SK-N-DZ (cell line): ENCODE data around the gene RGL1. TPM values are rescaled to one million over a fixed set of nuclear protein-coding genes. Genes with fewer than 3 reads are reported as not detected.
"Not testable (repeated sequence)": the region's sequence is repeated elsewhere in the genome, so short reads cannot be mapped to it uniquely, and the experiment has no call there.

Experiments used
- DNase-seq: peaks from one replicate; pipeline ENCODE4 v3.0.0-alpha.2; 2015; ENCODE audit warnings: low spot score
- polyA plus RNA-seq, 2 experiments: library from polyadenylated mRNA; depleted of rRNA; stranded (reverse); fragments of >200 nt; gene quantifications; 2 replicates each; pipeline ENCODE4 v1.2.3, GENCODE V29; 2014

RGL1 gene
- 1.4 and 2.2 TPM in 2 replicates for polyA plus RNA-seq (2014; cell fraction: cytosol; rRNA removed)
- polyA plus RNA-seq (2014; cell fraction: nucleus; rRNA removed): 2.7 and 3.1 TPM in 2 replicates

DNA sequence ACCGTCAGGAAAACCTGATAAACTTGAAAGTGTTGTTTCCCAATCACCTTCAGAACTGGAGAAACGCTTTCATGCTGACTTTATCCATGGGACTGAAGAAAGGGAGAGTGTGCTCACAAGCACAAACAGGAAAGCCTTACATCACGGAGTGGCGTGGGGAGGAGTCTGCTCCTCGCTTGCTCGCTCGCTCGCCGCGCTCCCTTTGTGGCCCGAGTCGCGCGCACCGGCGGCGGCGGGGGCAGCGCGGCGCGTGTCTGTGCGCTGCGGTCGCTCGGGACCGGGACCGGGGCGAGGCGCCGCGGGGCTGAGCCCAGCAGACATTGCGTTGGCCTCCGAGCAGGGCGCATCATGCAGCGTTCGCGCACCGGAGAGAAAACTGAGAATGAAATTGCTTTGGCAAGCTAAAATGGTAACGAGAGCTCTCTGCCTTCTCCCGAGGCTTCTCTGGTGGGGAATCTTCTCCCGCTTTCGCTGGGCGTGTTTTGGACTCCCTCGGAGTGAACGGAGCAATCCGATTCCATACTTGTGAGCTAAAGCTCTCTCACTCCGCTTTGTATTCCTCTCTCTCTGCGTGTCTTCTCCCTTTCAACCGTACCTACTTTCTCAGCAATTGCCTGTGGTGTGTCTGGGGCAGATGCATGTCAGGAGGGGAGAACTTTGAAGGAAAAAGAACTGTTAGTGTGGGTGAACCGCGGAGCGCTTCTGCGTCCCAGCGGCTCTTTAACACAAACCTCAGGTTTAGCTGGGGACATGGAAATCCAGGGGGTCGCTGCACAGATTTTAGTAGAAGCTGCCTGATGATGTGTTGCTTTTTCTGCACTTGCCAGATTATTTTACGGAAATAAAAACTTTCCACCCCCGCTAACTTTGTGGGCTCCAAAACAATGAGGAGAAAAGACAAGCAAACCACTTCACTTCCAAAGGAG lies at the start of gene RGL1:
RGL1 (plus strand) TSS at position 205 of the 926 bp plus-strand sequence; CDS start at position 383, 178 bp downstream.
- DNase-seq: peak; percentile 46

DNA sequence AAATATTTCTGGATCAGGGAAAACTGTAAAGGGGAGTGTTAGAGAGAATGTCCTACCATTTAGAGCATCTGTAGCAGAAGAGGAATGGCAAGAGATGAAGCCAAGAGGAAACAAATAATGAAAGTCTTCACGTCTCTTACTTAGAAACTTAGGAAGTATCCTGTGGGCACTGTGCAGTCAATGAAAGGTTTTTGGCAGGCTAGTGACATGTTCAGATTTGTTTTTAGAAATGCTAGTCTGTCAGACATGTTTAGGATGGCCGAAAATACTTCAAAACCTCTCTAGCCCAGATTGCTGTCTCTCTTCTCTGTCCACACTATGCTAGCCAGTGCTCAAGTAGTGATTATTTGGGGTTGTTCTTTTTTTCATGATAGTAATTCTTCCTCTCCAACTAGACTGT lies 48.6 kb upstream of the RGL1 start:
- no peak for DNase-seq

DNA sequence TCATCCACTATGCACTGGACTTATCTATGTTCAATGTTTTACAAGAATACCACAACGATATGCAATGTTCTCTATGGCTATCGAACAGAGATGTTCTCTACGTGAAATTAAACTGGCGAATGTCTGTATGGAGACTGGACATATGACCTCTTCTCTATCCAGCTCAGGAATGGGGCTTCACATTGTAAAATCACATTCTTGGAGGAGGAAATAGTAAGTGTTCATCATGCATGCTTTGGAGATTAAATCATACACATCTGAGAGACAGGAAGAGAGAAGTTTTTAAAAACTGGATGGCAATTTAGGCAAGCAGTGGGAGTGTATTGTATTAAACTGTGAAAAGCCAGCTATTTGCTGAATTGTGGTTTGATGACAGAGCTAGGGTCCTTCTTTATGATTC lies 47.9 kb upstream of the RGL1 start:
- DNase-seq: no peak

DNA sequence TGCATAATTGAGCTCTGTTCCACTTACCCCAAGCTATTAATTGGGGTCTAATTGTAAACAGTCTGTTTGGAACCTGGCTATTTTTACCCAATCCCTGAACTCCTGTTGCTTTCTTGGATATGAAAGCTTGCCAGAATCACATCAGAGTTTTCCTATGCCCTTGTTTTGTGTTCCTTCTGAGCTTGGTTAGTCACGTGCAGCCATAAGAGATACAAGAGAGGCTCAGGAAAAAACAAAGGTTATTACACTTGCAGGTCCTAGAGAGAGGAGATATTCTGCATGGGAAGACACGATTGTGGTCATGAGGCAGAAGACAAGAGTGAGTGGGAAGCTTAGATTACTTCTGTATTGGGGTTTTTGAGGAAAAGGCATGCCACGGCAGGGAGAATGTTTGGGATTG lies 46.0 kb upstream of the RGL1 start:
- no peak for DNase-seq

DNA sequence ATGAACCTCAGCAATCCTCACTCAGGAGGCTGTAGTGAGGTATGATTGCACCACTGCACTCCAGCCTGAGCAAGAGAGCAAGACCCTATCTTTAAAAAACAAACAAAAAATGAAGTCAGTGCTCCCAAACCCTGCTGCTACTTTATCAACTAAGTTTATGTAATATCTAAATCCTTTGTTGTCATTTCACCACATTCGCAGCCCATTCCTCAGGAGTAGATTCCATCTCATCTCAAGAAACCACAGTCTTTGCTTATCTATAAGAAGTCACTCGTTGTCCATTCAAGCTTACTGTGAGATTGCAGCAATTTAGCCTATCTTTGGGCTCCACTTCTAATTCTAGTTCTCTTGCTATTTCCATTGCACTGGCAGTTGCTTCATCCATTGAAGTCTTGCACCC lies 44.3 kb upstream of the RGL1 start:
- DNase-seq: no peak

DNA sequence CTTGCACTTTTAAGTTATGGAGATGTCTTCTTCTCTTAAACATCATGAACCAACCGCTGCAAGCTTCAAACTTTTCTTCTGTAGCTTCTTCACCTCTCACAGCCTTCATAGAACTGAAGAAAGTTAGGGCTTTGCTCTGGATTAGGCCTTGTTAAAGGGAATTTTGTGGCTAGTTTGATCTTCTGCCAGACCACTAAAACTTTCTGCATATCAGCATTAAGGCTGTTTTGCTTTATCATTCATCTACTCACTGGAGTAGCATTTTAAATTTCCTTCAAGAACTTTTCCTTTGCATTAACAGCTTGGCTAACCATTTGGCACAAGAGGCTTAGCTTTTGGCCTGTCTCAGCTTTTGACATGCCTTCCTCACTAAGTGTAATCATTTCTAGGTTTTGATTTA lies 43.0 kb upstream of the RGL1 start:
- DNase-seq: no peak

DNA sequence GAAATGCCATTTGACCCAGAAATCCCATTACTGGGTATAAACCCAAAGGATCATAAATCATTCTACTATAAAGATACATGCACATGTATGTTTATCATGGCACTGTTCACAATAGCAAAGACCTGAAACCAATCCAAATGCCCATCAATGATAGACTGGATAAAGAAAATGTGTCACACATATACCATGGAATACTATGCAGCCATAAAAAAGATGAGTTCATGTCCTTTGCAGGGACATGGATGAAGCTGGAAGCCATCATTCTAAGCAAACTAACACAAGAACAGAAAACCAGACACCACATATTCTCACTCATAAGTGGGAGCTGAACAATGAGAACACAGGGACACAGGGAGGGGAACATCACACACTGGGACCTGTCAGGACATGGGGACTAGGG lies 42.1 kb upstream of the RGL1 start:
- not testable (repeated sequence) for DNase-seq

DNA sequence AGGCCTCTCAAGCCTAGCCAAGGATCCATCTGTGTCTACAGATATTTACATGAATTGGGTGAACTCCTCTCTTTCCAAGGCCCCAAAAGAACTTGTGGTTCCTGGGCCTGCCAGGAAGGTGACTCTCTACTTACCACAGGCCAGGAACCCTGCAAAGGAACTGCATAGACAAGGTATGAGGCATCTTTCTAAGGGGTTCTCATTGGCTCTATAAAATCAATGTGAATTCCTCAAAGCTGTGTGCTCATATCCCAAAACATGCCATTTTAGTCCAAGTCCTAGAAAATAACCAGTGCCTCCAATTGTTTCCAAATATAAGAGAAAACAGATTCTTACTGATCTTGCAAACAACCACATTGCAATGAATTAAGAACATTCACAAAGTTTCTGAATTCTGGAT lies 39.9 kb upstream of the RGL1 start:
- DNase-seq: peak; percentile 3

DNA sequence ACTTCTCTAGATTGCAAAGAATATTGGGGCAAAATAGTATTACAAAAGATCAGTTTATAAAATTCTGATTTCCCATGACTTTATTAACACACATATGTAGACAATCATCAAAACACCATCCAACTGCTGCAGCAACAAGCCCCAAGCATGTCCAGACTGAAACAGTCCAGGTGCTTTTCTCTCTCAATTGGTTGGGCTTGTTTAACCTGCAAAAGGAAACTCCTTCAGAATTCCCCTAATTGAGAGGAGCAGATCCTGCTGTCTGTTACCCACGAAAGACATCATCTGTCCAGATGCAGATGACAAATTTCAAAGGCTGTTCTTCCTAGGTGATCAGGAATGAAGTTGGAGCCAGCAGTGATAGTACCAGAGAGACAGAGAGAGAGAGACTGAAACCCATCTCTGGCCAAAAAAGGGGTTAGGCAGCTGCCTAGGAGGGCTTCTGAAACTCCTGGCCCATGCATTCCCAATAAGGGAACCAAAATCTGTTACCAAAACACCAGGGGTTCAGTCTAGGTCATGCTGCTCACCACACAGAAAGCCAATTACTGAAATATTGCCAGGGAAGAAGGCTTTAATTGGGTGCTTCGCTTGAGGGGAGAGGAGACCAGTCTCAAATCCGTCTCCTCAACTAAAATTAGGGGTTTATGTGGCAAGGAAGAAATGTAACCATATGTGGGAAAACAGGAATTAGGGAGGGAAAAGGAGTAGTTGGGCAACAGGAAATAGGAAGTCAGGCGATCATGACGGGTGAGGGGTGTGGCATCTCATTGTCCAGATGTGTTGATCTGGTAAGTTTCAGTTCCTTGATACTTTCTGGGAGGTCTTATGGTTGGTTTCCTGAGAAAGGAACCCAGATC lies 34.7 kb upstream of the RGL1 start:
- no peak for DNase-seq

DNA sequence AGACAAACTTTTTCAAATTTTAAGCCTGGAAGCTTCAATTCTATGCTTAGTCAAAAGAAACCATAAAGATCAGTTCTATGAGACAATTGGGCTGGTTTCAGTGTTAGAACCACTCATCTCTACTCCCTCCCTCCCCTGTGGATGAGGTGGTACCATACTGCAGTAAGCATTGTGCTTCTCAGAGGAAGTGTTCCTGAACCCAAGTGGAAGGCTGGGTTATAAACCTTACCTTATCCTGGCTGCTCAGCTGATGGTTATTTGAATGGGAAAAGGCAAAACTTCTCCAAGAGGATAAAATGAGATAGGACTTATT lies 34.1 kb upstream of the RGL1 start:
- no peak for DNase-seq

DNA sequence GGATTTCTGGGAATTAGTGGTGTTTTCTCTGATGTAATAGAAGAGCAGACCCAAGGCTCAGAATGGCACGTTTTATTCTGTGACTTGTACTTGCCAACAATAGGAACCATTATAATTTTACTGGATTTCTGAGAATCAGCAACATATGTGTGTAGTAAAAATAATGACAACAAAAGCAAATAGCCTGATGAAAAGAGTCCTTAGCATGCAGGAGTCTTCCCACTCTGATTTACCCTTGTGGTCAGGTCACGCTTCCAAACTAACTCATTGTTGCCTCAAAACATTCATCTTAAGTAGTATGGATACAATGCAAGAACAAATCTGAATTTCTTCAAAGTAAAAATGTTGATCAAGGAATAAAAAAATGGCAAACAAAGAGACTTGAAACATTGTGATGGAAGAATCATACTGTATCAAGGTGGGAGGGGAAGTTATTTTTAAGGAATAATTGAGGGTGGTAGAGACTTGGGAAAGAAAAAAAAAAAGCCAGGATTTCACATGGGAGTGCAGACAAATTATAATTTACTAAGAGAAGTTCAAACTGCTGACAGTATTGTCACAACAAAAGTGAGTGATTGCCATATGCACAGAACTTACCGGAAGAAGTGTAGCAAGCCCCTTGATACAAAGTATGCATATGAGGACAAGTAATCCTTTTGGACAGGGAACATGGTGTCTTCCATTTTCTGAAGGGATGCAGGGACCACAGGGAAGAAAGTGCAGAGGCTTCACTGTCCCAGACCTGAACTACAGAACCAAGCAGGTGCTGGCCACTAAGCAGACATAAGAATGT lies 31.2 kb upstream of the RGL1 start:
- no peak for DNase-seq

DNA sequence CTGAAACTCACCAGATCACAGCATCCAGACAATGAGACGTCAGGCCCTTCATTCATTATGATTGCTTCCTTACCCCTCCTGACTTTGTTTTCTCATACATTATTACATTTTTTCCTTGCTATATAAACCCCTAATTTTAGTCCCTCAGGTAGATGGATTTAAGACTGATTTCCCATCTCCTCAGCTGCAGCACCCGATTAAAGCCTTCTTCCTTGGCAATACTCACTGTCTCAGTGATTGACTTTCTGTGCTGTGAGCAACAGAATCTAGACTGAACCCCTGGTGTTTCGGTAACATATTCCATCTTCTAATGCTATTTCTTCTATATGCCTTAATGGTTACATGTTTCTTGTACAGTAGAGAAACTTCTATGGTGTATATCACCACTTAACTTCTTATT lies 30.0 kb upstream of the RGL1 start:
- DNase-seq: no peak

DNA sequence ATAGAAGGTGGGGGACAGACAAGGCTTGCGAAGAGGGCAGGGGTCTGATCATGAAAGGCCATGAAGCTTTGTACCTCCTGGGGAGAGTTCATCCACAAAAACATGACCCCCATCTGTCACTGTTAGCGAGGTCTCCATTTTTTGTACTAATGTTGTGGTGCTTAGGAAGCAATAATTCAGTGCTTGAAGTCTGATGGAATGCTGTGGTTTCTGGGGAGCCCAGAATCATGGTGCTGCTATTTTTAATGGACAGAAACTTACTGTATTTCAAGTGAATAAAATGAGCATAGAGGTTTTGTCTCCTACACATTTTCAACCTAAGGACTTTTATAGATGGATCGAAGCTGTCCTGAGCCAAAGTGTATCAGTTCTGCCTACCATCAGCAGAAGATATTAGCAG lies 28.2 kb upstream of the RGL1 start:
- no peak for DNase-seq

DNA sequence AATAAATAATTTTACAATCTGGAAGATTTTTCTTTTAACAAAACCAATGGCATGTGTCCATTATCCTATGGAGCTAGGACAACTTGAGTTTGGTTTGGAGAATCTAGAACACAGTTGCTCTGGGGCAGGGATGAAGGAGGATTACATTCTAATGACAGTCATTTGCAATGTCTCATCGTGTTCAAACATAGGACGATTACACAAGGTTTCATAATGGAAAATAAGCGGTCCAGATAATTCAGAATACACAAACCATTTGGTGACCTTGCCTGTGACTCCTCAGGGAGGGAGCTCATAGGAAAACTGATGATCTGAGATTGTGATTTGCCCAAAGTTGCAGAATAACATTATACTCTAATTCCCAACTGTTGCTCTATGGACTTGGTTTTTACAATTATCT lies 27.6 kb upstream of the RGL1 start:
- no peak for DNase-seq

DNA sequence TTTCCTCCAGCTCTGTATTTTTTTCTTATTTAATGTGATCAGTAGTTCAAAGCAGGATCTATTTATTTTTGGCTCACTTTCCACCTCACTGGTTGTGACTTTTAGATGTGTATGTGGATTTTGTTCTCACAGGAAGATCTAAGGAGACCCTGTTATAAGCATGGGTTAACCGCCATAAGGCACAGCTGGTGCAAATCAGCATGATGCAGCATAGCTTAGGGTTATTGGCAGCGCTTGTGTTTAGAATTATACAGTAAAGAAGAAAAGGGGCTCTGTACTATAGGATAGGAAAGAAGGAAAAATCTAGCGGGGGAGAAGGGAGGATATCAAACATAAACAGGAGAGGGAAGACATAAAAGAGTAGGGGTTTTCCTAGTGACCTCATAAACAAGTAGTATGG lies 26.9 kb upstream of the RGL1 start:
- DNase-seq: no peak

DNA sequence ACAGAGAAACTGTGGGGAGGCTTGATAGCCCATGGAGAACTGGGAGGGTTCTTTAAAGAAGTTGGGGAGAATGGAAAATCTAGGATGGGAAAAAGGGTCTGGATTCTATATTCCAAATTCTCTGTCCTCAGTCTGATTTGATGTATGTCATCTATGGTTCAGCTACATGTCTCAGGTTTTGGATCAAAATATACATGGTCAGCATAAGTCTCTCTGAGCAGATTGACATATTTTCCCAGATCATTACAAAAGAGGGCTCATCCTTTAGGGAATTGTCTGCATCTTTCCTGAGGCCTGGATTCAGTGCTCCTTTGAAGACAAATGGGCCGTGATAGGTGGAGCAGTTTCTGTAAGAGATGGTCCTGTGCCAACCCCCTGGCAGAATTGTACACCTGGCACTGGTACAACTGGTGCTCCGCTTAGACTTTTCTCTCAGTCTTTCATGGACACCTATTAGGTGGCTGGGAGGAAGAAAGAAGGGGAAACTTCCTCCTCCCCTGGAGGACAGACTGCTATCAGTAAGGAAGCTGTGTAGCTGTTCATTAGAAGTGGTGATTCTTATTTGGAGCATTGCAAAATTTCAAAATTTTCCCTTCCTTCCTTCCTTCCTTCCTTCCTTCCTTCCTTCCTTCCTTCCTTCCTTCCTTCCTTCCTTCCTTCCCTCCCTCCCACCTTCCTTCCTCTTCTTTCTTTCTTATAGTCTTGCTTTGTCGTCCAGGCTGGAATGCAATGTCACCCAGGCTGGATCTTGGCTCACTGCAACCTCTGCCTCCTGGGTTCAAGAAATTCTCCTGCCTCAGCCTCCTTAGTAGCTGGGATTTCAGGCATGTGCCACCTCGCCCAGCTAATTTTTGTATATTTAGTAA lies 26.1 kb upstream of the RGL1 start:
- no peak for DNase-seq

DNA sequence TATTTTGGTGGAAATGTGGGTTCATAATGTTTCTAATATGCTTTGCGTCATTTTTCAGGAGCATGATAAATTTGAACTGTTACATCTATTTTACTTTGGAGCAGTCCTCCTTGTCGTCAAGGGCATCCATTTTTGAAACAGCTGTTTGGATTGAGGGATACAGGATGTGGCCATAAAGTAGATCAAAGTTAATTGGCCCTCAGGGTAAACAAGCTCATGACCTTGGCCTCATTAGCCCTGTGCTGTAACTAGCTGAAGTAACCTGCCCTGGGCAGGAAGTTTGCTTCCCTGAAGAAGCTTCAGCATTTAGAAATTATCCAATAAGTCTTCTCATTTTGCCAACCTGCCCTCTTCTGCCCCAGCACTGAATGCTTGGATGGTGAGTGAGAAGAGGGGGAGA lies 24.8 kb upstream of the RGL1 start:
- DNase-seq: no peak

DNA sequence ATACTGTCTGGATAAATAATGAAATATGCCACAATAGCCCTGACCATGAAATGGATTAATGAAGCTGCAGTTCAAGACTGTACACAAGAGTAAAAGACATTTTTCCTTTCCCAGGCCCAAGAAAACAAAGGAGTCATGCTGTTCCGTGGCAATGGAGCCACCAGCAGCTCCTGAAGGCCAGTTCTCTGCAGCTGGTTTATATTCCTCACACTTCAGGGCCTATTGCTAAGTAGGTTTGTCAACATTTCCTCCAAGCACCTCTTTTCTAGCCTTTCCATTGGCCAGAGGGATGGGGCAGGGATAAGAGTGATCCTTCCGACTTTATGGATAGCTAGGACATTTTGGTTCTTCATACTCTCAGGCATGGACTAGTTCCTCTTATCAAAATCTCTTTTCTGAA lies 24.2 kb upstream of the RGL1 start:
- no peak for DNase-seq

DNA sequence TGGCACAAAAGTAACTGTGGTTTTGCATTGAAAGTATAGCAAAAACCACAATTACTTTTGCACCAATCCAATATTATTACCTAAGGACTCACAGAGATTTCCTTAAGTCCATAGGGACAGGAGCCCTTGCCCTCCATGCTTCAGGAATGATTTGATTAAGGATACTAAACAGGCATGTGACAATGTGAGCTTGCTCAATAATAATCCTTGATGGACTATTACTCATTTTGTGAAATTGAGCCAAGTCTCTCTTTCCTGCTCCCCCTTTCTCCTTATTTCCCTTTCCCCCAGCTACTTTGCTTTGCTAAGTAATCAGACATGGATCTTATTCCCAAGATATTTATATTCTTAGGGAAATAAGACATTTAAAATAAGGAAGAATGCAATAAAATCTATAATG lies 21.6 kb upstream of the RGL1 start:
- DNase-seq: peak; percentile 17

DNA sequence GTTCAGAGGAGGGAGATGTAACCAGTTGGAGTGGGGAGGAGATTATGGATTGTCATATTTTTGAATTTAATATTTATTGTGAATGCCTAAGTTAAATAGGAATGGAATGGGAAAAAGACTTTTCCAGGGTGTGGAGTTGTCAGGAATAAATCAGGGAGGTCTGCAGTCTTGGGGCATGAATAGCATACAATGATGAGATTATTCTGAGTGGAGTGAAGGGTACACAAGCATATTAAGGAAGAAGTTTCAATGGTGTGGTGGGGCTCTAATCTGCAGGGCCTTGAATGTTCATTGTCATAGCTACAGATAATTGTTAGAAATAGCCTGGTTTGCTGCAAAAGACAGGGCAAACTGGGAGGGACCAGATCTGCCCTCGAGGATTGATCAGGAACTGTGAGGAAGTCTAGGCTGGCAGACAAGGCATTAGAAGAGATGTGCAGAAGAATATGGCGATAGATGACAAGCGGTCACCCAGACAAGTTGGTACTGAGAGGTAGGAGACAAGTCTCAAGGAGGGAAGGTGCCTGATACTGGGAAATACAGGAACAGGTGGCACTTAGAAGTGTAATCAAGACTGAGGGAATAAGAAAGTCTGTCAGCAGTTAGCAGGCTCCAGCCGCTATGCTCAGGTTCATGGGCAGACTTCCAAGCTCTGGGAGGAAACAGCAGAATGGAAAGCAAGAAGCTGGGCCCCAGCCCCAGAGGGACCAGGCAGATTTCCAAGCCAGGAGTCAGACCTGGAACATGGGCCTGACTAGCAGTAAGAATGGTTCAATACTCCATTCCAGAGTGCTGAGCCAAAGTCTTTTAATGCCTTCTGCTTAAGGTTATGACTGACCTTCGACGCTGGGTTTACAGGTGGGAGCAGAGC lies 20.9 kb upstream of the RGL1 start:
- no peak for DNase-seq
